ENCODE data around the gene RTTN. TPM values are rescaled to one million over a fixed set of nuclear protein-coding genes. Genes with fewer than 3 reads are reported as not detected.
"Not testable (repeated sequence)": the region's sequence is repeated elsewhere in the genome, so short reads cannot be mapped to it uniquely, and the experiment has no call there.

RTTN gene
- total RNA-seq, 2 experiments from 2014 or later: 30.3 to 42.3 TPM

GRCh38 chr18:69981948-69982347 lies 223.5 kb downstream of the RTTN start:
- Mint-ChIP-seq H3K4me3 (peak overlapping the region; percentile 51), H3K9me3 (ENCODE audit: low read depth) (peaks cover 1% of the 10 kb centered on the region), H3K4me1 (peaks cover 45% of the 10 kb centered on the region), H3K36me3 (peaks cover 41% of the 10 kb centered on the region), H3K27ac (peak overlapping the region; percentile 86), H3K27me3 (no peaks in the 10 kb centered on the region)
- CTCF ChIA-PET: interaction anchor here (0.7 to 1.6 kb wide), 3 partner anchors 23 to 100 kb away, joined by 3 to 6 read pairs (median 5); no protein-coding TSS in a partner anchor
- DNase-seq: no peak
- ATAC-seq: peak; percentile 68

- Mint-ChIP-seq H3K27me3 (no peaks in the 10 kb centered on the region), H3K4me1 (peaks cover 45% of the 10 kb centered on the region), H3K27ac (peak overlapping the region; percentile 86), H3K36me3 (peaks cover 41% of the 10 kb centered on the region), H3K9me3 (ENCODE audit: low read depth) (no peaks in the 10 kb centered on the region), H3K4me3 (peak overlapping the region; percentile 46)
- DNase-seq: no peak
- CTCF ChIA-PET: interaction anchor here (0.7 to 1.6 kb wide), 6 partner anchors 8 to 100 kb away, joined by 3 to 6 read pairs (median 4); no protein-coding TSS in a partner anchor
- no peak for ATAC-seq
Measured at GRCh38 chr18:69980982-69981804, 224.3 kb downstream of the RTTN start.

- H3K36me3 Mint-ChIP-seq: peaks cover 43% of the 10 kb centered on the region
- H3K4me3 Mint-ChIP-seq: no peak overlapping the region
- no peak overlapping the region for H3K27ac Mint-ChIP-seq
- ATAC-seq: no peak
- H3K4me1 Mint-ChIP-seq: peaks cover 45% of the 10 kb centered on the region
- CTCF ChIA-PET: interaction anchor here (1.1 to 1.6 kb wide), 4 partner anchors 7 to 92 kb away, joined by 3 to 6 read pairs (median 4); no protein-coding TSS in a partner anchor
- H3K27me3 Mint-ChIP-seq: no peaks in the 10 kb centered on the region
- no peaks in the 10 kb centered on the region for H3K9me3 Mint-ChIP-seq (ENCODE audit: low read depth)
- no peak for DNase-seq
Measured at GRCh38 chr18:69980509-69980908, 225.0 kb downstream of the RTTN start.

GRCh38 chr18:69978732-69979715 lies 226.5 kb downstream of the RTTN start:
- Mint-ChIP-seq H3K4me3 (no peak overlapping the region), H3K27me3 (no peaks in the 10 kb centered on the region), H3K27ac (peak overlapping the region; percentile 63), H3K4me1 (peaks cover 45% of the 10 kb centered on the region), H3K36me3 (peaks cover 43% of the 10 kb centered on the region), H3K9me3 (ENCODE audit: low read depth) (no peaks in the 10 kb centered on the region)
- DNase-seq (no peak), ATAC-seq (peak; percentile 80)
- CTCF ChIA-PET: no interaction called here

GRCh38 chr18:69975294-69975693 lies 230.2 kb downstream of the RTTN start:
- CTCF ChIA-PET: not testable (repeated sequence)

GRCh38 chr18:69974365-69974764 lies 231.1 kb downstream of the RTTN start:
- CTCF ChIA-PET: no interaction called here
- peaks cover 6% of the 10 kb centered on the region for H3K9me3 Mint-ChIP-seq (ENCODE audit: low read depth)
- DNase-seq: no peak
- H3K4me1 Mint-ChIP-seq: peaks cover 10% of the 10 kb centered on the region
- peaks cover 42% of the 10 kb centered on the region for H3K36me3 Mint-ChIP-seq
- ATAC-seq: no peak
- H3K27me3 Mint-ChIP-seq: no peaks in the 10 kb centered on the region
- no peak overlapping the region for H3K27ac Mint-ChIP-seq
- no peak overlapping the region for H3K4me3 Mint-ChIP-seq

More at GRCh38 chr18:69975294-69975693, 230.2 kb downstream of the RTTN start:
- not testable (repeated sequence) for H3K4me3 Mint-ChIP-seq; DNase-seq; H3K27me3 Mint-ChIP-seq; ATAC-seq; H3K9me3 Mint-ChIP-seq (ENCODE audit: low read depth); H3K27ac Mint-ChIP-seq
- peaks cover 20% of the 10 kb centered on the region for H3K4me1 Mint-ChIP-seq
- H3K36me3 Mint-ChIP-seq: peaks cover 47% of the 10 kb centered on the region

- Mint-ChIP-seq H3K4me1 (peaks cover 28% of the 10 kb centered on the region), H3K4me3 (no peak overlapping the region), H3K9me3 (ENCODE audit: low read depth) (peaks cover 6% of the 10 kb centered on the region), H3K27me3 (no peaks in the 10 kb centered on the region), H3K27ac (no peak overlapping the region), H3K36me3 (peaks cover 22% of the 10 kb centered on the region)
- CTCF ChIA-PET: no interaction called here
- no peak for DNase-seq
- ATAC-seq: no peak
Measured at GRCh38 chr18:69969491-69969890, 236.0 kb downstream of the RTTN start.

GRCh38 chr18:69968039-69968438 lies 237.4 kb downstream of the RTTN start:
- ATAC-seq: peak; percentile 94
- peak; percentile 83 for DNase-seq
- Mint-ChIP-seq H3K9me3 (ENCODE audit: low read depth) (peaks cover 6% of the 10 kb centered on the region), H3K27ac (peak overlapping the region; percentile 33), H3K36me3 (peaks cover 21% of the 10 kb centered on the region), H3K4me3 (no peak overlapping the region), H3K4me1 (peaks cover 28% of the 10 kb centered on the region), H3K27me3 (no peaks in the 10 kb centered on the region)
- CTCF ChIA-PET: interaction anchor here (0.7 to 1.4 kb wide), 7 partner anchors 8 to 119 kb away, joined by 3 to 8 read pairs (median 4); no protein-coding TSS in a partner anchor

- CTCF ChIA-PET: interaction anchor here (1.0 kb wide), 1 partner anchor 123 kb away, joined by 3 read pairs; no protein-coding TSS in a partner anchor
- H3K27ac Mint-ChIP-seq: no peak overlapping the region
- ATAC-seq (no peak), DNase-seq (no peak)
- H3K36me3 Mint-ChIP-seq: peaks cover 17% of the 10 kb centered on the region
- no peaks in the 10 kb centered on the region for H3K9me3 Mint-ChIP-seq (ENCODE audit: low read depth)
- H3K4me3 Mint-ChIP-seq: no peak overlapping the region
- H3K27me3 Mint-ChIP-seq: no peaks in the 10 kb centered on the region
- H3K4me1 Mint-ChIP-seq: peaks cover 36% of the 10 kb centered on the region
Measured at GRCh38 chr18:69963196-69963595, 242.3 kb downstream of the RTTN start.

- Mint-ChIP-seq H3K4me3 (no peak overlapping the region), H3K4me1 (peaks cover 22% of the 10 kb centered on the region), H3K9me3 (ENCODE audit: low read depth) (no peaks in the 10 kb centered on the region), H3K27me3 (no peaks in the 10 kb centered on the region), H3K27ac (peak overlapping the region; percentile 24), H3K36me3 (peaks cover 16% of the 10 kb centered on the region)
- CTCF ChIA-PET: interaction anchor here (1.1 to 1.6 kb wide), 2 partner anchors 11 to 117 kb away, joined by 3 read pairs; no protein-coding TSS in a partner anchor
- ATAC-seq: no peak
- no peak for DNase-seq
Measured at GRCh38 chr18:69961718-69962117, 243.8 kb downstream of the RTTN start.

GRCh38 chr18:69958422-69958821 lies 247.1 kb downstream of the RTTN start:
- CTCF ChIA-PET: interaction anchor here (0.8 to 1.8 kb wide), 4 partner anchors 11 to 73 kb away, joined by 3 to 6 read pairs (median 3); partner anchors contain the start of gene CD226
- H3K9me3 Mint-ChIP-seq (ENCODE audit: low read depth): no peaks in the 10 kb centered on the region
- H3K4me1 Mint-ChIP-seq: peaks cover 25% of the 10 kb centered on the region
- DNase-seq: no peak
- no peaks in the 10 kb centered on the region for H3K27me3 Mint-ChIP-seq
- peak; percentile 40 for ATAC-seq
- H3K27ac Mint-ChIP-seq: no peak overlapping the region
- H3K36me3 Mint-ChIP-seq: peaks cover 13% of the 10 kb centered on the region
- H3K4me3 Mint-ChIP-seq: no peak overlapping the region

GRCh38 chr18:69957747-69958146 lies 247.7 kb downstream of the RTTN start:
- H3K4me3 Mint-ChIP-seq: no peak overlapping the region
- no peak for ATAC-seq
- CTCF ChIA-PET: interaction anchor here (1.1 kb wide), 1 partner anchor 14 kb away, joined by 3 read pairs; no protein-coding TSS in a partner anchor

More at GRCh38 chr18:69957747-69958146, 247.7 kb downstream of the RTTN start:
- DNase-seq: no peak
- H3K36me3 Mint-ChIP-seq: peaks cover 16% of the 10 kb centered on the region
- H3K9me3 Mint-ChIP-seq (ENCODE audit: low read depth): no peaks in the 10 kb centered on the region
- no peaks in the 10 kb centered on the region for H3K27me3 Mint-ChIP-seq
- H3K4me1 Mint-ChIP-seq: peaks cover 30% of the 10 kb centered on the region
- H3K27ac Mint-ChIP-seq: no peak overlapping the region
